Dermis microvascular lymphatic vessel endothelial cell (primary cell): ENCODE measurements around the gene MYBBP1A. TPM values are rescaled to one million over a fixed set of nuclear protein-coding genes. Genes with fewer than 3 reads are reported as not detected.
A peak's percentile ranks its signal among the peaks of the same experiment; 100 is the strongest.
"Not testable (repeated sequence)": the region's sequence is repeated elsewhere in the genome, so short reads cannot be mapped to it uniquely, and the experiment has no call there.

Experiments used
- DNase-seq, 2 donors: peaks; one replicate each; pipeline versions ENCODE4 v3.0.0 to v3.0.0-alpha.2; 2010; ENCODE audit warnings: low read depth in 2 of 2
- total RNA-seq: library from RNA; depleted of rRNA; stranded (reverse); fragments of >200 nt; gene quantifications from 2 replicates; pipeline ENCODE4 v1.2.1, GENCODE V29; 2014

The MYBBP1A gene
- total RNA-seq, 1 donor from 2014 or later: 29.7 TPM

GRCh38 chr17:4588898-4589625 lies 33.9 kb upstream of the MYBBP1A start:
- DNase-seq: no peak

GRCh38 chr17:4588391-4588790 lies 33.2 kb upstream of the MYBBP1A start:
- DNase-seq: no peak

- DNase-seq: no peak
These were observed 32.6 kb upstream of the MYBBP1A start for GRCh38 chr17:4587803-4588202.

GRCh38 chr17:4587195-4587594 lies 32.0 kb upstream of the MYBBP1A start:
- DNase-seq: no peak

- no peak for DNase-seq
These were observed 30.9 kb upstream of the MYBBP1A start for GRCh38 chr17:4586043-4586442.

- no peak for DNase-seq
These were observed 30.4 kb upstream of the MYBBP1A start for GRCh38 chr17:4585638-4585994.

- DNase-seq: no peak
These were observed 29.9 kb upstream of the MYBBP1A start for GRCh38 chr17:4584917-4585637.

- peak in 1 of 2 donors; percentile 7 for DNase-seq
These were observed 29.1 kb upstream of the MYBBP1A start, which contains the start of gene SMTNL2 for GRCh38 chr17:4584101-4584916. SMTNL2 (plus strand) TSS chr17:4584529; CDS start chr17:4584606, 77 bp downstream.

- DNase-seq: peak in 1 of 2 donors; percentile 18
These were observed 28.6 kb upstream of the MYBBP1A start for GRCh38 chr17:4583782-4584100.

GRCh38 chr17:4583206-4583605 lies 28.0 kb upstream of the MYBBP1A start:
- DNase-seq: no peak

- DNase-seq: no peak
These were observed 27.5 kb upstream of the MYBBP1A start for GRCh38 chr17:4582691-4583090.

GRCh38 chr17:4582101-4582501 lies 26.9 kb upstream of the MYBBP1A start:
- DNase-seq: no peak

- no peak for DNase-seq
These were observed 25.1 kb upstream of the MYBBP1A start for GRCh38 chr17:4580291-4580690.

- DNase-seq: no peak
These were observed 24.5 kb upstream of the MYBBP1A start for GRCh38 chr17:4579678-4580077.

- DNase-seq: not testable (repeated sequence)
These were observed 23.2 kb upstream of the MYBBP1A start for GRCh38 chr17:4578349-4578748.

GRCh38 chr17:4577386-4577993 lies 22.3 kb upstream of the MYBBP1A start:
- no peak for DNase-seq

- no peak for DNase-seq
These were observed 21.6 kb upstream of the MYBBP1A start for GRCh38 chr17:4576729-4577322.

GRCh38 chr17:4576161-4576558 lies 21.0 kb upstream of the MYBBP1A start:
- DNase-seq: no peak

GRCh38 chr17:4574448-4575045 lies 19.4 kb upstream of the MYBBP1A start:
- no peak for DNase-seq

- DNase-seq: no peak
These were observed 18.5 kb upstream of the MYBBP1A start for GRCh38 chr17:4573669-4574068.

GRCh38 chr17:4573115-4573514 lies 17.9 kb upstream of the MYBBP1A start:
- no peak for DNase-seq
